Upper lobe of left lung (tissue), 6 donors: ENCODE data around the gene PRR13. TPM values are rescaled to one million over a fixed set of nuclear protein-coding genes. Genes with fewer than 3 reads are reported as not detected.

Experiments used
- ATAC-seq, 2 donors: fragments of 200-7000 bp; cut with Tn5 transposase; one replicate each; pipeline ENCODE4 v1.9.1; 2022; ENCODE audit warnings: mild to moderate bottlenecking in 2 of 2, moderate library complexity in 2 of 2; ENCODE audit not compliant: low FRiP score in 2 of 2
- DNase-seq, 2 donors: peaks; one replicate each; pipeline ENCODE4 v3.0.0-alpha.2; 2019 to 2020
- H3K27ac ChIP-seq, 4 donors: fragments of 200-600 bp; sonication (generic); one replicate each; pipeline ENCODE4 v1.5.1; 2016 to 2019
- H3K27me3 ChIP-seq, 4 donors: fragments of 200-600 bp; sonication (generic); one replicate each; pipeline ENCODE4 v1.5.1; 2017 to 2019
- H3K36me3 ChIP-seq, 4 donors: fragments of 200-600 bp; sonication (generic); one replicate each; pipeline ENCODE4 v1.5.1; 2016 to 2019
- H3K4me1 ChIP-seq, 4 donors: fragments of 200-600 bp; sonication (generic); one replicate each; pipeline ENCODE4 v1.5.1; 2018 to 2019
- H3K4me3 ChIP-seq, 4 donors: fragments of 200-600 bp; sonication (generic); one replicate each; pipeline ENCODE4 v1.5.1; 2017 to 2019; ENCODE audit warnings: mild to moderate bottlenecking in 2 of 4, moderate library complexity in 1 of 4
- H3K9me3 ChIP-seq, 4 donors: fragments of 200-600 bp; sonication (generic); one replicate each; pipeline ENCODE4 v1.5.1; 2018 to 2019
- CTCF ChIP-seq, 6 experiments: fragments of 450-650 bp in 4 of 6; fragments of 200-600 bp in 2 of 6; sonication (generic) in 2 of 6; IDR thresholded peaks; one replicate each; pipeline ENCODE4 v1.5.1; 2016 to 2019; ENCODE audit warnings: antibody characterized with exemption in 6 of 6
- EP300 ChIP-seq, 4 donors: sonication (generic); formaldehyde crosslinking; IDR thresholded peaks; one replicate each; pipeline ENCODE4 v1.5.1; 2017; ENCODE audit warnings: antibody characterized with exemption in 4 of 4, control low read depth in 2 of 4
- POLR2A ChIP-seq, 4 donors: fragments of 450-650 bp; IDR thresholded peaks; one replicate each; pipeline ENCODE4 v1.5.1; 2016 to 2017; ENCODE audit warnings: antibody characterized with exemption in 4 of 4, mild to moderate bottlenecking in 2 of 4
- POLR2AphosphoS5 ChIP-seq, 2 donors: sonication (generic); formaldehyde crosslinking; IDR thresholded peaks; one replicate each; pipeline ENCODE4 v1.5.1; 2017; ENCODE audit warnings: antibody characterized with exemption in 2 of 2
- WGBS, 2 donors: methylation state at CpG; one replicate each; pipeline ENCODE4 v1.1.5; 2017 to 2018; 5-methylcytosine and 5-hydroxymethylcytosine counted together
- total RNA-seq, 6 donors: library from RNA; depleted of rRNA in 4 of 6; stranded (reverse); fragments of >200 nt in 4 of 6; gene quantifications; one replicate each; pipeline versions ENCODE4 v1.1.0 to v1.2.1, GENCODE V29; 2016 to 2021
- donor health status: DM: no; HTN: no; CAD: no; lungs with moderate emphysema.
- donor health status: DM: no; HTN: yes; CAD: no; lungs with severe emphysema.

PRR13 gene
- total RNA-seq, 6 donors from 2014 or later, result 81.5 to 198 (median 105) TPM

- no peaks in the 10 kb centered on the region for H3K27me3 ChIP-seq
- peaks cover 0 to 28% (median 12%) of the 10 kb centered on the region in 4 donors for H3K4me1 ChIP-seq
- TF ChIP-seq POLR2AphosphoS5 (IDR thresholded peaks at IDR 0.05), result no peak
- TF ChIP-seq CTCF (IDR thresholded peaks at IDR 0.05), result peak in 1 of 6 experiments; percentile 14
- peak overlapping the region in 2 of 4 donors; percentile 37 to 41 for H3K27ac ChIP-seq
- H3K9me3 ChIP-seq, result no peaks in the 10 kb centered on the region
- no peak overlapping the region for H3K4me3 ChIP-seq
- WGBS, 2 donors, result 77 to 83% methylated on average over 9 of the region's 9 CpGs
- peaks cover 14 to 100% (median 85%) of the 10 kb centered on the region in 4 donors for H3K36me3 ChIP-seq
- ATAC-seq, result no peak
- DNase-seq, result no peak
These were observed 40.5 kb downstream of the PRR13 start for GRCh38 chr12:53481939-53482586.

GRCh38 chr12:53482626-53483168, 41.2 kb downstream of the PRR13 start:
- H3K36me3 ChIP-seq, result peaks cover 14 to 98% (median 80%) of the 10 kb centered on the region in 4 donors
- no peaks in the 10 kb centered on the region for H3K27me3 ChIP-seq
- H3K9me3 ChIP-seq, result no peaks in the 10 kb centered on the region
- no peak overlapping the region for H3K4me3 ChIP-seq
- WGBS, 2 donors, result 87% methylated on average over 9 to 15 of the region's 18 CpGs
- TF ChIP-seq POLR2A (IDR thresholded peaks at IDR 0.05), result peak in 1 of 4 donors; percentile 3
- TF ChIP-seq EP300 (IDR thresholded peaks at IDR 0.05), result no peak
- peak in 1 of 2 donors; percentile 12 for ATAC-seq
- DNase-seq, result peak in 1 of 2 donors; percentile 83
- peaks cover 0 to 31% (median 17%) of the 10 kb centered on the region in 4 donors for H3K4me1 ChIP-seq
- H3K27ac ChIP-seq, result peak overlapping the region in 2 of 4 donors; percentile 14 to 41

- Histone ChIP-seq H3K4me3 (no peak overlapping the region), H3K27me3 (no peaks in the 10 kb centered on the region), H3K36me3 (peaks cover 12 to 96% (median 73%) of the 10 kb centered on the region in 4 donors), H3K9me3 (no peaks in the 10 kb centered on the region), H3K27ac (peak overlapping the region in 1 of 4 donors; percentile 14), H3K4me1 (peaks cover 0 to 36% (median 17%) of the 10 kb centered on the region in 4 donors)
- DNase-seq (no peak), ATAC-seq (no peak)
- 77% methylated on average over 8 to 9 of the region's 9 CpGs for WGBS, 2 donors
- TF ChIP-seq EP300 (IDR thresholded peaks at IDR 0.05) (no peak), CTCF (IDR thresholded peaks at IDR 0.05) (no peak), POLR2A (IDR thresholded peaks at IDR 0.05) (no peak), POLR2AphosphoS5 (IDR thresholded peaks at IDR 0.05) (no peak)
These were observed 41.9 kb downstream of the PRR13 start for GRCh38 chr12:53483225-53483978.

- TF ChIP-seq POLR2AphosphoS5 (IDR thresholded peaks at IDR 0.05) (no peak), CTCF (IDR thresholded peaks at IDR 0.05) (no peak), POLR2A (IDR thresholded peaks at IDR 0.05) (no peak), EP300 (IDR thresholded peaks at IDR 0.05) (no peak)
- H3K4me1 ChIP-seq, result peaks cover 0 to 36% (median 18%) of the 10 kb centered on the region in 4 donors
- no peak overlapping the region for H3K27ac ChIP-seq
- no peak for ATAC-seq
- H3K9me3 ChIP-seq, result no peaks in the 10 kb centered on the region
- H3K27me3 ChIP-seq, result no peaks in the 10 kb centered on the region
- H3K4me3 ChIP-seq, result no peak overlapping the region
- DNase-seq, result no peak
- WGBS, 2 donors, result 93 to 95% methylated on average over 4 of the region's 4 CpGs
- H3K36me3 ChIP-seq, result peaks cover 11 to 90% (median 67%) of the 10 kb centered on the region in 4 donors
These were observed 42.4 kb downstream of the PRR13 start for GRCh38 chr12:53483979-53484377.
